ENCODE results near the gene CFAP70.

DNA sequence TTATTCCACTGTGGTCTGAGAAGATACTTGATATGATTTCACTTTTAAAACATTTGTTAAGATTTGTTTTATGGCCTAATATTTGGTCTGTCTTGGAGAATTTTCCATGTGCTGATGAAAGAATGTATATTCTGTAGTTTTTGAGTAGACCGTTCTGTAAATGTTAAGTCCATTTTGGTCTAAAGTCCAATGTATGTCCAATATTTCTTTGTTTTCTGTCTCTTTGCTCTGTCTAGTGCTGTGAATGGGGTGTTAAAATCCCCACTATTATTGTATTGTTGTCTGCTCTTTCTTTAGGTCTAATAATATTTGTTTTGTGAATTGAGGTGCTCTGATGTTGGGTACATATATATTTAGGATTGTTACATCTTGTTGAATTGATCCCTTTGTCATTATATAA is 142.9 kb downstream of the CFAP70 start:
- TF ChIP-seq, protein P1, sequence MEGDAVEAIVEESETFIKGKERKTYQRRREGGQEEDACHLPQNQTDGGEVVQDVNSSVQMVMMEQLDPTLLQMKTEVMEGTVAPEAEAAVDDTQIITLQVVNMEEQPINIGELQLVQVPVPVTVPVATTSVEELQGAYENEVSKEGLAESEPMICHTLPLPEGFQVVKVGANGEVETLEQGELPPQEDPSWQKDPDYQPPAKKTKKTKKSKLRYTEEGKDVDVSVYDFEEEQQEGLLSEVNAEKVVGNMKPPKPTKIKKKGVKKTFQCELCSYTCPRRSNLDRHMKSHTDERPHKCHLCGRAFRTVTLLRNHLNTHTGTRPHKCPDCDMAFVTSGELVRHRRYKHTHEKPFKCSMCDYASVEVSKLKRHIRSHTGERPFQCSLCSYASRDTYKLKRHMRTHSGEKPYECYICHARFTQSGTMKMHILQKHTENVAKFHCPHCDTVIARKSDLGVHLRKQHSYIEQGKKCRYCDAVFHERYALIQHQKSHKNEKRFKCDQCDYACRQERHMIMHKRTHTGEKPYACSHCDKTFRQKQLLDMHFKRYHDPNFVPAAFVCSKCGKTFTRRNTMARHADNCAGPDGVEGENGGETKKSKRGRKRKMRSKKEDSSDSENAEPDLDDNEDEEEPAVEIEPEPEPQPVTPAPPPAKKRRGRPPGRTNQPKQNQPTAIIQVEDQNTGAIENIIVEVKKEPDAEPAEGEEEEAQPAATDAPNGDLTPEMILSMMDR (IDR thresholded peaks at IDR 0.05): no peak
- no peak for TF ChIP-seq POLR2AphosphoS5 (IDR thresholded peaks at IDR 0.05)
- no peak for TF ChIP-seq POLR2A (IDR thresholded peaks at IDR 0.05)
